ENCODE measurements around the gene LGALS9. TPM values are rescaled to one million over a fixed set of nuclear protein-coding genes. Genes with fewer than 3 reads are reported as not detected.

Gene LGALS9
- total RNA-seq, 1 donor from 2014 or later: 0.54 TPM

DNA sequence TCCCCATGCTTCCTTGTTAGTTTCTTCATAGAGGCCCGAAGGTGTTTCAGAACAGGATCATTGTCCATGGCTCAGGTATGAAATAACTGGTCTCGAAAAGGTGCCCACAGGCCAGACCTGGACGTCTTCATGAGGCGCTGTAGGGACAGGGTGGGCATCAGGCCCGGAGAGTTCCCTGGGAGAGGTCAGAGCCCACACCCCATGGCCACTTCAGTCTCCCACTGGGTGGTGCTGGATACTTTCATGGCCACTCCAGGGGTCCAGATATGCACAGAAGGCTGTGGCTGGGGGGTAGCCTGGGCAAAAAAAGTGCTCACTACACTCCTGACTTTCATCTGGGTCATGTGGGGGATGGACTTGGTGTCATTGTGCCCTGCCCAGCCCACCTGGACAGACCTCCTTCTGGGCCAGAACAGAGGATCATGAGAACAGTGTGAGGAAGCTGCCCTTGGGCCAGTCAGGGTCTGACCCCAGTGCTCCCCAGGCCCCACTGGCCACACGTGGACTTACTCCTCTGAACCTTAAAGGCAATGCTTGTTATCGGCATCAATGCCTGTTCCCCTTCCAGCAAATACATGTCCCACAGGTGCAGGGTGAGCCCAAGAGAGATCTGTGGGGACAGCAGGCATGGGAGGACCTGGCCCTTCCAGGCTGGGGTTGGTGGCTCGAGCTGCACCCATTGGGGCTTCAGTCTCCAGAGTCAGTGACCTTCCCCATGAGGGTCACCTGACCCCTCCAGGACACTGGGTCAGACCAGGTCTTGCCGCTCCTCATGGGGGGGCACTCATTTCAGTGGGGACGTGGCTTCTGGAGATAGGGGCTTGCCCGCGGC lies 36.9 kb downstream of the LGALS9 start:
- Histone ChIP-seq H3K4me1 (no peaks in the 10 kb centered on the region), H3K36me3 (no peaks in the 10 kb centered on the region), H4K20me1 (ENCODE audit: low read depth) (no peaks in the 10 kb centered on the region), H3K9me3 (ENCODE audit: low read depth) (no peaks in the 10 kb centered on the region), H3K9ac (no peak overlapping the region), H3K4me2 (no peak overlapping the region), H3K79me2 (ENCODE audit: low read depth) (no peaks in the 10 kb centered on the region), H3K4me3 (no peak overlapping the region), H3K27ac (no peak overlapping the region), H3K27me3 (no peaks in the 10 kb centered on the region), H3F3A (ENCODE audit: low read depth) (no peaks in the 10 kb centered on the region), H2AFZ (replicated peaks) (no peak overlapping the region)
- H3K36me3 Mint-ChIP-seq: no peaks in the 10 kb centered on the region
- peaks cover 10% of the 10 kb centered on the region for H3K27me3 Mint-ChIP-seq (ENCODE audit: insufficient read depth, low read depth)
- no peak for DNase-seq (ENCODE audit: low spot score)
- H3K4me1 Mint-ChIP-seq: no peaks in the 10 kb centered on the region
- H3K27ac Mint-ChIP-seq: no peak overlapping the region
- peaks cover 3% of the 10 kb centered on the region for H3K9me3 Mint-ChIP-seq
- TF ChIP-seq, protein P1, sequence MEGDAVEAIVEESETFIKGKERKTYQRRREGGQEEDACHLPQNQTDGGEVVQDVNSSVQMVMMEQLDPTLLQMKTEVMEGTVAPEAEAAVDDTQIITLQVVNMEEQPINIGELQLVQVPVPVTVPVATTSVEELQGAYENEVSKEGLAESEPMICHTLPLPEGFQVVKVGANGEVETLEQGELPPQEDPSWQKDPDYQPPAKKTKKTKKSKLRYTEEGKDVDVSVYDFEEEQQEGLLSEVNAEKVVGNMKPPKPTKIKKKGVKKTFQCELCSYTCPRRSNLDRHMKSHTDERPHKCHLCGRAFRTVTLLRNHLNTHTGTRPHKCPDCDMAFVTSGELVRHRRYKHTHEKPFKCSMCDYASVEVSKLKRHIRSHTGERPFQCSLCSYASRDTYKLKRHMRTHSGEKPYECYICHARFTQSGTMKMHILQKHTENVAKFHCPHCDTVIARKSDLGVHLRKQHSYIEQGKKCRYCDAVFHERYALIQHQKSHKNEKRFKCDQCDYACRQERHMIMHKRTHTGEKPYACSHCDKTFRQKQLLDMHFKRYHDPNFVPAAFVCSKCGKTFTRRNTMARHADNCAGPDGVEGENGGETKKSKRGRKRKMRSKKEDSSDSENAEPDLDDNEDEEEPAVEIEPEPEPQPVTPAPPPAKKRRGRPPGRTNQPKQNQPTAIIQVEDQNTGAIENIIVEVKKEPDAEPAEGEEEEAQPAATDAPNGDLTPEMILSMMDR (IDR thresholded peaks at IDR 0.05): no peak
- TF ChIP-seq EZH2phosphoT487 (IDR thresholded peaks at IDR 0.05) (no peak), EZH2 (IDR thresholded peaks at IDR 0.05) (no peak)
- no peak overlapping the region for H3K4me3 Mint-ChIP-seq

DNA sequence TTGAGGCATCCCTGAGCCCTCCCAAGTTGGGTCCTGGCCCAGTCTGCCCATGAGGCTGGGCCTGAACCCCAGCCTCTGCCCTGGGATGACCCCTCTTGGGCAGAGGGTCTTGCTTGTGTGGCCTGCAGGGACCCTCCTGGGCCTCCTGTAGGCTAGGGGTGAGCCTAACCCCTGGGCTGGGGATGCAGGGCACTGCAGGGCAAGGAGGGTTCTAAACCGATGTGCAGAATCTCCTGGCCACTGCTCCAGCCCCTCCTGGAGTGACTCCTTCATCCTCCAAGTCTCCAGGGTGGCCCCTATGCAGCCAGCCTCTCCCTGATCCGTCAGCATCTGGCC lies 37.5 kb downstream of the LGALS9 start:
- no peak overlapping the region for H3K9ac ChIP-seq
- H3K4me1 ChIP-seq: no peaks in the 10 kb centered on the region
- H3K36me3 ChIP-seq: no peaks in the 10 kb centered on the region
- H3K9me3 Mint-ChIP-seq: peaks cover 3% of the 10 kb centered on the region
- H3K27me3 Mint-ChIP-seq (ENCODE audit: insufficient read depth, low read depth): peaks cover 7% of the 10 kb centered on the region
- H3K4me3 Mint-ChIP-seq: no peak overlapping the region
- H3K27ac ChIP-seq: no peak overlapping the region
- H2AFZ ChIP-seq (replicated peaks): no peak overlapping the region
- no peak for TF ChIP-seq EZH2 (IDR thresholded peaks at IDR 0.05)
- TF ChIP-seq EZH2phosphoT487 (IDR thresholded peaks at IDR 0.05): no peak
- TF ChIP-seq, protein P1 (IDR thresholded peaks at IDR 0.05): no peak
- no peaks in the 10 kb centered on the region for H3K27me3 ChIP-seq
- H3K4me2 ChIP-seq: no peak overlapping the region
- no peaks in the 10 kb centered on the region for H3K79me2 ChIP-seq (ENCODE audit: low read depth)
- H3K36me3 Mint-ChIP-seq: no peaks in the 10 kb centered on the region
- H3F3A ChIP-seq (ENCODE audit: low read depth): no peaks in the 10 kb centered on the region
- no peaks in the 10 kb centered on the region for H3K9me3 ChIP-seq (ENCODE audit: low read depth)
- no peaks in the 10 kb centered on the region for H4K20me1 ChIP-seq (ENCODE audit: low read depth)
- no peaks in the 10 kb centered on the region for H3K4me1 Mint-ChIP-seq
- DNase-seq (ENCODE audit: low spot score): no peak
- H3K4me3 ChIP-seq: no peak overlapping the region
- no peak overlapping the region for H3K27ac Mint-ChIP-seq

DNA sequence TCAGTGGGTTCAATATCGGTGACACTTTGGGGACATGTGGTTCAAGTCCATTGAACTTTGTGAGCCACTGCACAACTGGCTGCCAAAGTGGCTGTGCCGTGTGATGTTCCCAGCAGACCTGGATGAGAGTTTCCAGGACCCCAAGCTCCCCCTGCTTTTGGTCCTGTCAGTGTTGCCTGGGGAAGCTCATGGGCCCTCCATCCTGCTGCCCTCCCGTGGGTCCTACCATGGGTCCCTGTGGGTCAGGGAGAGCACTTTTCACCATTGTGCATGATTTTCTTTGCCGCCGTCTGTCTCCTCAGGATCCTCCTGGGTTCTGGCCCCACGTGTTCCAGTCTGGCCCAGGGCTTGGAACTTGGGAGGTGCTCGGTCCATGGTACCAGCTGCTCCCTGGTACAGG lies 38.1 kb downstream of the LGALS9 start:
- no peak overlapping the region for H3K4me3 ChIP-seq
- Mint-ChIP-seq H3K36me3 (no peaks in the 10 kb centered on the region), H3K4me1 (no peaks in the 10 kb centered on the region), H3K4me3 (no peak overlapping the region), H3K9me3 (peaks cover 3% of the 10 kb centered on the region), H3K27me3 (ENCODE audit: insufficient read depth, low read depth) (peaks cover 6% of the 10 kb centered on the region), H3K27ac (no peak overlapping the region)
- DNase-seq (ENCODE audit: low spot score): no peak
- H2AFZ ChIP-seq (replicated peaks): no peak overlapping the region
- no peaks in the 10 kb centered on the region for H3K4me1 ChIP-seq
- H3K27me3 ChIP-seq: no peaks in the 10 kb centered on the region
- H3K9me3 ChIP-seq (ENCODE audit: low read depth): no peaks in the 10 kb centered on the region
- no peak overlapping the region for H3K9ac ChIP-seq
- no peaks in the 10 kb centered on the region for H3K36me3 ChIP-seq
- H3F3A ChIP-seq (ENCODE audit: low read depth): no peaks in the 10 kb centered on the region
- no peaks in the 10 kb centered on the region for H3K79me2 ChIP-seq (ENCODE audit: low read depth)
- H3K27ac ChIP-seq: no peak overlapping the region
- TF ChIP-seq, protein P1 (IDR thresholded peaks at IDR 0.05): no peak
- TF ChIP-seq EZH2 (IDR thresholded peaks at IDR 0.05): no peak
- no peak for TF ChIP-seq EZH2phosphoT487 (IDR thresholded peaks at IDR 0.05)
- no peak overlapping the region for H3K4me2 ChIP-seq
- H4K20me1 ChIP-seq (ENCODE audit: low read depth): no peaks in the 10 kb centered on the region

All from neural progenitor cell (in vitro differentiated cells).